GM21723 (cell line): ENCODE results near the gene ATP9A.
"Not testable (repeated sequence)": the region's sequence is repeated elsewhere in the genome, so short reads cannot be mapped to it uniquely, and the experiment has no call there.

Source experiments
- ATAC-seq: cut with Tn5 transposase; IDR thresholded peaks from one replicate; pipeline ENCODE4 v1.9.1; 2021; ENCODE audit warnings: mild to moderate bottlenecking, moderate library complexity; ENCODE audit not compliant: unreplicated experiment

ATP9A gene

GRCh38 chr20:51792960-51793359 is 24.8 kb upstream of the ATP9A start:
- no peak for ATAC-seq

GRCh38 chr20:51791626-51792025 is 23.4 kb upstream of the ATP9A start:
- ATAC-seq, result no peak

GRCh38 chr20:51790256-51790655 is 22.1 kb upstream of the ATP9A start:
- ATAC-seq, result no peak

- no peak for ATAC-seq
Observed at GRCh38 chr20:51789434-51789833, 21.2 kb upstream of the ATP9A start.

GRCh38 chr20:51788822-51789221 is 20.6 kb upstream of the ATP9A start:
- no peak for ATAC-seq

GRCh38 chr20:51784299-51784698 is 16.1 kb upstream of the ATP9A start:
- ATAC-seq, result no peak

GRCh38 chr20:51778229-51778759 is 10.1 kb upstream of the ATP9A start:
- ATAC-seq, result not testable (repeated sequence)

GRCh38 chr20:51775241-51775640 is 7.1 kb upstream of the ATP9A start:
- no peak for ATAC-seq

GRCh38 chr20:51772236-51772635 is 4.0 kb upstream of the ATP9A start:
- ATAC-seq, result no peak

- ATAC-seq, result no peak
Observed at GRCh38 chr20:51769976-51770615, 1.9 kb upstream of the ATP9A start.

GRCh38 chr20:51768759-51769517 is 748 bp upstream of the ATP9A start:
- no peak for ATAC-seq

GRCh38 chr20:51766994-51767866 is 960 bp downstream of the ATP9A start:
- ATAC-seq, result no peak

GRCh38 chr20:51765381-51765780 is 2.8 kb downstream of the ATP9A start:
- ATAC-seq, result not testable (repeated sequence)

GRCh38 chr20:51763965-51764602 is 4.1 kb downstream of the ATP9A start:
- no peak for ATAC-seq

GRCh38 chr20:51760905-51761546 is 7.2 kb downstream of the ATP9A start:
- no peak for ATAC-seq

- ATAC-seq, result no peak
Observed at GRCh38 chr20:51759769-51760510, 8.2 kb downstream of the ATP9A start.

GRCh38 chr20:51758978-51759544 is 9.1 kb downstream of the ATP9A start:
- no peak for ATAC-seq

GRCh38 chr20:51757226-51757625 is 11.0 kb downstream of the ATP9A start:
- no peak for ATAC-seq

- no peak for ATAC-seq
Observed at GRCh38 chr20:51756653-51757052, 11.5 kb downstream of the ATP9A start.
